ENCODE data around the gene LAMP5.

LAMP5 gene

GRCh38 chr20:9550871-9551270, 36.5 kb downstream of the LAMP5 start:
- H3K27me3 ChIP-seq = no peaks in the 10 kb centered on the region
- DNase-seq = no peak
- no peak for TF ChIP-seq CTCF (IDR thresholded peaks at IDR 0.05)
- H3K36me3 ChIP-seq = no peaks in the 10 kb centered on the region
- no peaks in the 10 kb centered on the region for H3K4me1 ChIP-seq
- peaks cover 0 to 7% (median 0%) of the 10 kb centered on the region in 3 donors for H3K9me3 ChIP-seq
- H3K27ac ChIP-seq = no peak overlapping the region
- intact Hi-C loops (cut with DNase I; ENCODE audit: low total_unique reads) = no loop called here
- no peak overlapping the region for H3K4me3 ChIP-seq

- H3K4me1 ChIP-seq = no peaks in the 10 kb centered on the region
- intact Hi-C loops (cut with DNase I; ENCODE audit: low total_unique reads) = no loop called here
- peaks cover 0 to 7% (median 0%) of the 10 kb centered on the region in 3 donors for H3K9me3 ChIP-seq
- H3K36me3 ChIP-seq = no peaks in the 10 kb centered on the region
- no peaks in the 10 kb centered on the region for H3K27me3 ChIP-seq
- H3K27ac ChIP-seq = no peak overlapping the region
- DNase-seq = no peak
- H3K4me3 ChIP-seq = no peak overlapping the region
- no peak for TF ChIP-seq CTCF (IDR thresholded peaks at IDR 0.05)
Measured at GRCh38 chr20:9551808-9552550, 37.6 kb downstream of the LAMP5 start.

- no peak for DNase-seq
- no peak for TF ChIP-seq CTCF (IDR thresholded peaks at IDR 0.05)
- intact Hi-C loops (cut with DNase I; ENCODE audit: low total_unique reads) = no loop called here
Measured at GRCh38 chr20:9555781-9556180, 41.4 kb downstream of the LAMP5 start.

DNA sequence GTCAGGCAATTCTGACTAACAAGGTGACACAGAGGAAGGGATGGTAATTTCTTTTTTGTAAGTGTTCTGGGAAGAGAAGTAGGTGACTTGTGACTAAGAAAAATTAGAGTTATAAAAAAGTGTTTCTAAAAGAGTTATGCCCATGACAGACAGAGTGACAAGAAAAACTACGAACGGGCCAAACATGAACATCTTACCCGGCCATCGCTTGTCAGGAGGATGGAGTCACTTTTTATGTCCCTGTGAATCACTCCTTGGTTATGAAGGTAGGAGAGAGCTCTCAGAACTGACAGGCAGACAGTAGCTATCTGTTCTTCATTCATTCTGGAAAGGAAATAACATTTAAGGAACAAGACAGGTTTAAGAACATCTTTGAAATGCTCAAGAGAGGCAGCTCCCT, 43.0 kb downstream of the LAMP5 start:
- DNase-seq = no peak
- Histone ChIP-seq H3K27me3 (no peaks in the 10 kb centered on the region), H3K9me3 (peaks cover 0 to 7% (median 0%) of the 10 kb centered on the region in 3 donors), H3K36me3 (no peaks in the 10 kb centered on the region), H3K27ac (no peak overlapping the region), H3K4me3 (no peak overlapping the region), H3K4me1 (no peaks in the 10 kb centered on the region)
- no peak for TF ChIP-seq CTCF (IDR thresholded peaks at IDR 0.05)
- intact Hi-C loops (cut with DNase I; ENCODE audit: low total_unique reads) = no loop called here

More at GRCh38 chr20:9555781-9556180, 41.4 kb downstream of the LAMP5 start:
- Histone ChIP-seq H3K9me3 (peaks cover 0 to 7% (median 0%) of the 10 kb centered on the region in 3 donors), H3K27me3 (no peaks in the 10 kb centered on the region), H3K36me3 (no peaks in the 10 kb centered on the region), H3K4me3 (no peak overlapping the region), H3K4me1 (no peaks in the 10 kb centered on the region), H3K27ac (no peak overlapping the region)

GRCh38 chr20:9565910-9566550, 51.6 kb downstream of the LAMP5 start:
- intact Hi-C loops (cut with DNase I; ENCODE audit: low total_unique reads) = no loop called here
- Histone ChIP-seq H3K4me3 (no peak overlapping the region), H3K36me3 (no peaks in the 10 kb centered on the region), H3K9me3 (no peaks in the 10 kb centered on the region), H3K27me3 (no peaks in the 10 kb centered on the region), H3K4me1 (no peaks in the 10 kb centered on the region), H3K27ac (no peak overlapping the region)
- DNase-seq = no peak
- no peak for TF ChIP-seq CTCF (IDR thresholded peaks at IDR 0.05)

Measured in tibial artery (tissue), 4 donors.